ENCODE results near the gene CLC.

CLC gene

DNA sequence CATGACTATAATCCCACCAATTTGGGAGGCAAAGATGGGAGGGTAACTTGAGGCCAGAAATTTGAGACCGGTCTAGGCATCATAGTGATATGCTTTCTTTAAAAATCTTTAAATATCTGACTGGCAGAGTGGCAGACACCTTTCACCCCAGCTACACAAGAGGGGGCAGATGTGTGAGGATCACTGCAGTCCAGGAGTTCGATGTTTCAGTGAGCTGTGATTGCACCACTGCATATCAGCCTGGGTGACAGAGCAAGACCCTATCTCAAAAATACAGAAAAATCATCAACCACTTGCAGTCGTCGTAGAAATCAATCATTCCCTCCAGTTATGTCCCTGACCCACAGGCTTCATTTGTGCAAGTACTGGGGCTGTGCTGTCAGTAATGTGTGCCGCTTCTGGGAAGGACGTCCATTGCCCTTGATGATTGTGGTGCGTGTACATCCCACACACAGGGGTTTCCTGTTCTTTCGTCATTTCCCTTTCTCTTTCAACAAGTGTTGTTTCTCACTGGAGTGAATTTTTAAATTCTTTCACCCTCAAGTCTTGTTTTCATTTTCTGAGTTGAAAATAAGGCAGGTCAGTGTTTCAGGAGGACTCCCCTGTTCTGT, 32.1 kb downstream of the CLC start:
- no peak overlapping the region for H3K4me3 ChIP-seq (ENCODE audit: low read depth, low read length, poor library complexity, severe bottlenecking)
- no peaks in the 10 kb centered on the region for H3F3A ChIP-seq (ENCODE audit: insufficient read depth, low read length)
- H2AFZ ChIP-seq (ENCODE audit: low read length): no peak overlapping the region
- TF ChIP-seq EZH2 (IDR thresholded peaks at IDR 0.05; ENCODE audit: borderline replicate concordance, low read length): no peak
- TF ChIP-seq, protein P1, sequence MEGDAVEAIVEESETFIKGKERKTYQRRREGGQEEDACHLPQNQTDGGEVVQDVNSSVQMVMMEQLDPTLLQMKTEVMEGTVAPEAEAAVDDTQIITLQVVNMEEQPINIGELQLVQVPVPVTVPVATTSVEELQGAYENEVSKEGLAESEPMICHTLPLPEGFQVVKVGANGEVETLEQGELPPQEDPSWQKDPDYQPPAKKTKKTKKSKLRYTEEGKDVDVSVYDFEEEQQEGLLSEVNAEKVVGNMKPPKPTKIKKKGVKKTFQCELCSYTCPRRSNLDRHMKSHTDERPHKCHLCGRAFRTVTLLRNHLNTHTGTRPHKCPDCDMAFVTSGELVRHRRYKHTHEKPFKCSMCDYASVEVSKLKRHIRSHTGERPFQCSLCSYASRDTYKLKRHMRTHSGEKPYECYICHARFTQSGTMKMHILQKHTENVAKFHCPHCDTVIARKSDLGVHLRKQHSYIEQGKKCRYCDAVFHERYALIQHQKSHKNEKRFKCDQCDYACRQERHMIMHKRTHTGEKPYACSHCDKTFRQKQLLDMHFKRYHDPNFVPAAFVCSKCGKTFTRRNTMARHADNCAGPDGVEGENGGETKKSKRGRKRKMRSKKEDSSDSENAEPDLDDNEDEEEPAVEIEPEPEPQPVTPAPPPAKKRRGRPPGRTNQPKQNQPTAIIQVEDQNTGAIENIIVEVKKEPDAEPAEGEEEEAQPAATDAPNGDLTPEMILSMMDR (IDR thresholded peaks at IDR 0.05; ENCODE audit: low read length): no peak
- H4K20me1 ChIP-seq (ENCODE audit: insufficient read depth, low read length): no peaks in the 10 kb centered on the region
- no peaks in the 10 kb centered on the region for H3K79me2 ChIP-seq (ENCODE audit: insufficient read depth, low read length)
- H3K9ac ChIP-seq (ENCODE audit: low read length): no peak overlapping the region
- no peaks in the 10 kb centered on the region for H3K9me2 ChIP-seq (ENCODE audit: low read depth, low read length)
- no peaks in the 10 kb centered on the region for H3K4me1 ChIP-seq (ENCODE audit: insufficient read depth, low read length, severe bottlenecking)
- H3K36me3 ChIP-seq (ENCODE audit: insufficient read depth, low read length): no peaks in the 10 kb centered on the region
- no peak overlapping the region for H3K27ac ChIP-seq (ENCODE audit: low read depth, low read length, poor library complexity, severe bottlenecking)
- H3K27me3 ChIP-seq (ENCODE audit: insufficient read depth, low read length): no peaks in the 10 kb centered on the region
- H3K9me3 ChIP-seq (ENCODE audit: low read length): no peaks in the 10 kb centered on the region
- H3K4me2 ChIP-seq (ENCODE audit: low read length): no peak overlapping the region

DNA sequence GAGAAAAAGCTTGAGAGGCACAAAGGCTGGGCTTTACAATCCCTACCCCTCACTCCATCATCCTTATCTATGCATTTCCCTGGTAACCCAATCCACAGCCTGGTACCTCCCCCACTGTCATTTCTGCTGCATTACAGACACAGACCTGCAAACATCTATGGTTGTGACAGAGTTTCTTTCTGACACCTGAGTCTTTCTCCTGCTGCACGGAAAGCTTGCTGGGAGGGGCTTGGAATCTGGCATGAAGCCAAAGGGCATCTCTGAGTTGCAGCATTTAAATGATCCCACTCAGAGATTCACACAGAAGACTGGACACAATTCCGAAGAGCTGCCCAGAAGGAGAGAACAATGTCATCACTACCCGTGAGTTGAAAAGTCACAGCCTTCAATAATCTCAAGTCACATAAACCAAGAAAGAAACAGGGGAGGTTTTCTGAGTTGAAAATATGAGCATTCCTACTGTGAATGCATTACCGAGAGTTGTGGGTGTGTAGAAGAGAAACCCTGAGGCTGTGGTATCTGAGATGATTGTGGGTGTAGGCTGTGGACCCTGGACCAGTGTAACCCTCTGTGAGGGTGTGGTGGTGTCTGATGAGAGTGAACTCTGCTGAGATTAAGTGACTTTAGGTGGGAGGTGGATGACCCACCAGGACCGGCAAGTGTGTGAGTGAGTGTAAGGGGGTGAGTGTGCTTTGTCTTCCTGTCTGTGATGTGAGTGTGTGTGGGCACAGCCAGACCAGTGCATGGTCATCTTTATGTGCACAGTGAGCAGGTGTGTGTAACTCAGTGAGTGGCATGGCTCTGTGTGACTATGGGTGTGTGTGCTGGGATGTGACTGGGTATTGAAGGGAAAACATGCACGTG, 33.4 kb downstream of the CLC start, which contains the start of gene LGALS14:
LGALS14 (plus strand) TSS at position 301 of the 864 bp plus-strand sequence; CDS start at position 349, 48 bp downstream.
- Histone ChIP-seq H3F3A (ENCODE audit: insufficient read depth, low read length) (no peaks in the 10 kb centered on the region), H3K4me3 (ENCODE audit: low read depth, low read length, poor library complexity, severe bottlenecking) (no peak within 1 kb of the TSS), H3K9me2 (ENCODE audit: low read depth, low read length) (no peaks in the 10 kb centered on the region), H2AFZ (ENCODE audit: low read length) (no peak within 1 kb of the TSS), H3K9ac (ENCODE audit: low read length) (no peak within 1 kb of the TSS), H3K4me2 (ENCODE audit: low read length) (no peak within 1 kb of the TSS), H3K9me3 (ENCODE audit: low read length) (no peaks in the 10 kb centered on the region), H3K27me3 (ENCODE audit: insufficient read depth, low read length) (no peaks in the 10 kb centered on the region), H4K20me1 (ENCODE audit: insufficient read depth, low read length) (no peaks in the 10 kb centered on the region), H3K79me2 (ENCODE audit: insufficient read depth, low read length) (no peaks in the 10 kb centered on the region), H3K27ac (ENCODE audit: low read depth, low read length, poor library complexity, severe bottlenecking) (no peak within 1 kb of the TSS), H3K4me1 (ENCODE audit: insufficient read depth, low read length, severe bottlenecking) (no peaks in the 10 kb centered on the region), H3K36me3 (ENCODE audit: insufficient read depth, low read length) (no peaks in the 10 kb centered on the region)
- TF ChIP-seq, protein P1 (IDR thresholded peaks at IDR 0.05; ENCODE audit: low read length): no peak
- no peak for TF ChIP-seq EZH2 (IDR thresholded peaks at IDR 0.05; ENCODE audit: borderline replicate concordance, low read length)

- H3F3A ChIP-seq (ENCODE audit: insufficient read depth, low read length): no peaks in the 10 kb centered on the region
- no peak overlapping the region for H3K9ac ChIP-seq (ENCODE audit: low read length)
- H3K27me3 ChIP-seq (ENCODE audit: insufficient read depth, low read length): no peaks in the 10 kb centered on the region
- no peaks in the 10 kb centered on the region for H3K36me3 ChIP-seq (ENCODE audit: insufficient read depth, low read length)
- no peak overlapping the region for H3K27ac ChIP-seq (ENCODE audit: low read depth, low read length, poor library complexity, severe bottlenecking)
- H3K9me2 ChIP-seq (ENCODE audit: low read depth, low read length): no peaks in the 10 kb centered on the region
- no peaks in the 10 kb centered on the region for H4K20me1 ChIP-seq (ENCODE audit: insufficient read depth, low read length)
- no peaks in the 10 kb centered on the region for H3K4me1 ChIP-seq (ENCODE audit: insufficient read depth, low read length, severe bottlenecking)
- H2AFZ ChIP-seq (ENCODE audit: low read length): no peak overlapping the region
- H3K4me2 ChIP-seq (ENCODE audit: low read length): no peak overlapping the region
- no peak for TF ChIP-seq EZH2 (IDR thresholded peaks at IDR 0.05; ENCODE audit: borderline replicate concordance, low read length)
- TF ChIP-seq, protein P1 (IDR thresholded peaks at IDR 0.05; ENCODE audit: low read length): no peak
- no peak overlapping the region for H3K4me3 ChIP-seq (ENCODE audit: low read depth, low read length, poor library complexity, severe bottlenecking)
- no peaks in the 10 kb centered on the region for H3K79me2 ChIP-seq (ENCODE audit: insufficient read depth, low read length)
- no peaks in the 10 kb centered on the region for H3K9me3 ChIP-seq (ENCODE audit: low read length)
Measured at GRCh38 chr19:39701291-39701690, 36.5 kb downstream of the CLC start.

All from OCI-LY1 (cell line).